Head of caudate nucleus (tissue), 42 donors: Measurements from ENCODE around the gene TTYH3.

Experiments used
- DNase-seq, 42 donors: peaks; one replicate each; pipeline versions ENCODE4 v3.0.0 to v3.0.0-alpha.2; 2020 to 2021; ENCODE audit warnings: mixed read lengths in 7 of 42
- intact Hi-C: fragments of 100-400 bp; cut with DNase I; formaldehyde crosslinking; loops from one replicate; pipeline ENCODE4 v1.15.0; 2022

TTYH3 gene

GRCh38 chr7:2641406-2642393 is 9.9 kb downstream of the TTYH3 start:
- intact Hi-C loops, result no loop called here
- peak; percentile 55 to 91 (median 79) for DNase-seq

- DNase-seq, result no peak
- intact Hi-C loops, result no loop called here
Observed at GRCh38 chr7:2643386-2644219, 11.8 kb downstream of the TTYH3 start.

GRCh38 chr7:2644220-2644561 is 12.4 kb downstream of the TTYH3 start:
- intact Hi-C loops, result no loop called here
- DNase-seq, result no peak

- intact Hi-C loops, result no loop called here
- DNase-seq, result no peak
Observed at GRCh38 chr7:2644562-2645273, 12.9 kb downstream of the TTYH3 start.

- DNase-seq, result peak in 1 of 42 donors; percentile 56
- intact Hi-C loops, result no loop called here
Observed at GRCh38 chr7:2645274-2645868, 13.6 kb downstream of the TTYH3 start.

GRCh38 chr7:2646336-2646679 is 14.5 kb downstream of the TTYH3 start:
- no peak for DNase-seq

GRCh38 chr7:2646680-2647571 is 15.1 kb downstream of the TTYH3 start:
- DNase-seq, result peak in 4 of 42 donors; percentile 44 to 74 (median 54)
- intact Hi-C loops, result no loop called here

More at GRCh38 chr7:2646336-2646679, 14.5 kb downstream of the TTYH3 start:
- intact Hi-C loops, result no loop called here

GRCh38 chr7:2647594-2648172 is 15.9 kb downstream of the TTYH3 start:
- no peak for DNase-seq
- intact Hi-C loops, result no loop called here

- no peak for DNase-seq
- intact Hi-C loops, result no loop called here
Observed at GRCh38 chr7:2649139-2649838, 17.5 kb downstream of the TTYH3 start.

- no peak for DNase-seq
- intact Hi-C loops, result no loop called here
Observed at GRCh38 chr7:2649991-2650390, 18.2 kb downstream of the TTYH3 start.

GRCh38 chr7:2650451-2650850 is 18.7 kb downstream of the TTYH3 start:
- intact Hi-C loops, result no loop called here
- DNase-seq, result no peak

- intact Hi-C loops, result no loop called here
- DNase-seq, result no peak
Observed at GRCh38 chr7:2651336-2651735, 19.6 kb downstream of the TTYH3 start.

GRCh38 chr7:2651847-2652735 is 20.3 kb downstream of the TTYH3 start:
- intact Hi-C loops, result no loop called here
- DNase-seq, result no peak

- intact Hi-C loops, result no loop called here
- no peak for DNase-seq
Observed at GRCh38 chr7:2652736-2653060, 20.9 kb downstream of the TTYH3 start.

- intact Hi-C loops, result no loop called here
- no peak for DNase-seq
Observed at GRCh38 chr7:2654059-2654458, 22.3 kb downstream of the TTYH3 start.

GRCh38 chr7:2655870-2656614 is 24.3 kb downstream of the TTYH3 start:
- intact Hi-C loops, result no loop called here
- no peak for DNase-seq
